Neural crest cell (in vitro differentiated cells): Measurements from ENCODE around the gene ATG16L1. TPM values are rescaled to one million over a fixed set of nuclear protein-coding genes. Genes with fewer than 3 reads are reported as not detected.

ENCODE experiments used
- DNase-seq: peaks from one replicate; pipeline ENCODE4 v3.0.0; 2021; ENCODE audit warnings: low read depth, mixed read lengths, low spot score
- H3K27ac Mint-ChIP-seq: one replicate; pipeline ENCODE4 v1.8.0; 2021; ENCODE audit warnings: mild to moderate bottlenecking, mixed read lengths; ENCODE audit not compliant: unreplicated experiment
- H3K27me3 Mint-ChIP-seq: 2 replicates; pipeline ENCODE4 v1.8.0; 2021; ENCODE audit warnings: low read depth, mild to moderate bottlenecking, mixed read lengths
- H3K36me3 Mint-ChIP-seq: 2 replicates; pipeline ENCODE4 v1.8.0; 2021; ENCODE audit warnings: low read depth, mild to moderate bottlenecking, mixed read lengths
- H3K4me1 Mint-ChIP-seq: 2 replicates; pipeline ENCODE4 v1.8.0; 2021; ENCODE audit warnings: mixed read lengths
- H3K4me3 Mint-ChIP-seq: one replicate; pipeline ENCODE4 v1.8.0; 2021; ENCODE audit warnings: mild to moderate bottlenecking, mixed read lengths
- H3K9me3 Mint-ChIP-seq: 2 replicates; pipeline ENCODE4 v1.8.0; 2021; ENCODE audit warnings: mixed read lengths
- total RNA-seq: library from RNA; stranded (reverse); gene quantifications from 2 replicates; pipeline ENCODE4 v1.2.1, GENCODE V29; 2021
- TF ChIP-seq, protein P1 (sequence below): fragments of 200-600 bp; sonication (generic); conservative IDR thresholded peaks from 2 replicates; pipeline ENCODE4 v1.5.0; 2021; ENCODE audit warnings: antibody characterized with exemption, mild to moderate bottlenecking

The ATG16L1 gene
- total RNA-seq, 1 donor from 2014 or later, result 28.2 TPM

DNA sequence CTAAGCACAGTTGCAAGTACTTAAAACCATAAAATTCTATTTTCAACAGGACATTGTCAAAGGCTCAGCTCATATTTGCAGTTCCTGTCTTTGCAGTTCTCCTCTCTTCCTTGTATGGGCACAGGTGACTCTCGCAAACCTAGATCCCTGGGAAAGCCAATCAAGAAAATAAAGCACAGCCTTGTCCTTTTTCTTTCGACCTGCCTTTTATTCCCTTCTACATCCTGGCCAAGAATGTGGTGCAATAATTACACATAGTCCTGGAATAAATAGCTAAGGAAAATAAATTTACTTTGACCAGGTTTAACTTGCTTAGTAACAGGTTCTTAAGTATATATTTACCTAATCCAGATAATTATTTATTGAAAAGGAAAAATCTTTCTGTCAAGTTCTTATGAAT, 20.2 kb downstream of the ATG16L1 start:
- TF ChIP-seq, protein P1, sequence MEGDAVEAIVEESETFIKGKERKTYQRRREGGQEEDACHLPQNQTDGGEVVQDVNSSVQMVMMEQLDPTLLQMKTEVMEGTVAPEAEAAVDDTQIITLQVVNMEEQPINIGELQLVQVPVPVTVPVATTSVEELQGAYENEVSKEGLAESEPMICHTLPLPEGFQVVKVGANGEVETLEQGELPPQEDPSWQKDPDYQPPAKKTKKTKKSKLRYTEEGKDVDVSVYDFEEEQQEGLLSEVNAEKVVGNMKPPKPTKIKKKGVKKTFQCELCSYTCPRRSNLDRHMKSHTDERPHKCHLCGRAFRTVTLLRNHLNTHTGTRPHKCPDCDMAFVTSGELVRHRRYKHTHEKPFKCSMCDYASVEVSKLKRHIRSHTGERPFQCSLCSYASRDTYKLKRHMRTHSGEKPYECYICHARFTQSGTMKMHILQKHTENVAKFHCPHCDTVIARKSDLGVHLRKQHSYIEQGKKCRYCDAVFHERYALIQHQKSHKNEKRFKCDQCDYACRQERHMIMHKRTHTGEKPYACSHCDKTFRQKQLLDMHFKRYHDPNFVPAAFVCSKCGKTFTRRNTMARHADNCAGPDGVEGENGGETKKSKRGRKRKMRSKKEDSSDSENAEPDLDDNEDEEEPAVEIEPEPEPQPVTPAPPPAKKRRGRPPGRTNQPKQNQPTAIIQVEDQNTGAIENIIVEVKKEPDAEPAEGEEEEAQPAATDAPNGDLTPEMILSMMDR, result no peak
- no peak for DNase-seq
- Mint-ChIP-seq H3K36me3 (peaks cover 18% of the 10 kb centered on the region), H3K9me3 (no peaks in the 10 kb centered on the region), H3K4me1 (no peaks in the 10 kb centered on the region), H3K27me3 (no peaks in the 10 kb centered on the region), H3K27ac (no peak overlapping the region), H3K4me3 (no peak overlapping the region)

DNA sequence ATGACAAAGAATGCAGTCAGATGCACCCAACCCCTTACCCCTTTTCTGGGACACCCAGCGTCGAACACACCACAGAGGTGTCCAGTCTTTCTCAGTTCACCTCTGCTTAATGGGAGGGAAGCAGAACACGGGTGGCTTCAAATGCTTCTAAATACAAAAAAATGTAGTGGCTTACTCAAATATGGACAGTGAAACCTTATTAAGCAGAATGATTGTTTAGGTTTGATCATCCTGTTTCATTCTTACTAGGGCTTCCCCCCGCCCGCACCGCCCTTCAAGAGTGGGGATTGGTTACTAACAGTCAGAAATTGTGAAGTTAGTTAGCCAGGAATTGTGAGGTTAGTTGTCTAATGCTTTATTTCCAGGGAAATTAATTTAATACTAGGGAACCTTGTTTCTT, 21.6 kb downstream of the ATG16L1 start:
- Mint-ChIP-seq H3K9me3 (no peaks in the 10 kb centered on the region), H3K27me3 (no peaks in the 10 kb centered on the region)

DNA sequence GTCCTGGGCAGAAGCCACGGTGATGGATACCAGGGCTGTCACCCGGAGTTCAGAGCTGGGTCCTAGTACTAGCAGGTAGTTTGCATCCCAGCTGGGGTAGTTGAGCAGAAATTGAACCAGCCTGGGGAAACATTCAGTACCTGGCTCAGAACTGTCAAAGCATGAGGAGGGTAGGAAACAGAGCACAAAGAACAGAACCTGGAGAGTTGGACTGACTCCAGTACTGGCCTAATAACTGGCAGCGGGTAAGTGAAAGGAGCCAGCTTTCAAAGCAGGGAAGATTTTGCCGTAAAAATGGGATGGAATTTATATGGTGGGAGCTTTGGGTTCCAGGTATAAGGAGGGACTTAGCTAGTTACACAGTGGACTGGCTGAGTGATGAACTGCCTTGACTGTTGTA, 23.8 kb downstream of the ATG16L1 start:
- DNase-seq, result no peak
- no peak overlapping the region for H3K27ac Mint-ChIP-seq
- no peak overlapping the region for H3K4me3 Mint-ChIP-seq
- TF ChIP-seq, protein P1, result no peak
- peaks cover 20% of the 10 kb centered on the region for H3K36me3 Mint-ChIP-seq
- H3K27me3 Mint-ChIP-seq, result no peaks in the 10 kb centered on the region
- no peaks in the 10 kb centered on the region for H3K4me1 Mint-ChIP-seq
- H3K9me3 Mint-ChIP-seq, result no peaks in the 10 kb centered on the region

More for the DNA sequence above, 21.6 kb downstream of the ATG16L1 start:
- Mint-ChIP-seq H3K4me3 (no peak overlapping the region), H3K27ac (no peak overlapping the region), H3K36me3 (peaks cover 18% of the 10 kb centered on the region), H3K4me1 (no peaks in the 10 kb centered on the region)
- TF ChIP-seq, protein P1, result no peak
- no peak for DNase-seq

DNA sequence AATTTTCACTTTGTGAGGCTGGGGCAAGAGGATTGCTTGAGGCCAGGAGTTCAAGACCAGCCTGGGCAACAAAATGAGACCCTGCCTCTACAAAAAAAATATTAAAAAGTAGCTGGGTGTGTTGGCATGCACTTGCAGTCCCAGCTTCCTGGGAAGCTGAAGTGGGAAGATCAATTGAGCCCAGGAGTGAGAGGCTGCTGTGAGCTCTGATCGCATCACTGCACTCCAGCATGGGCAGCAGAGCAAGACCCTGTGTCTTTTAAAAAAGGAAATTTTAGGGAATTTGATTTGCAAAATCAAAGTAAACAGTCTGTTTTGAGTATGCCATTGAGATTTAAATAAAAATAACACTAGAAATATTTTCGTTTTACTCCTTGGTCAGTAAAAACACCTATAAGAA, 27.4 kb downstream of the ATG16L1 start:
- no peak overlapping the region for H3K4me3 Mint-ChIP-seq
- no peak for DNase-seq
- no peaks in the 10 kb centered on the region for H3K27me3 Mint-ChIP-seq
- no peak overlapping the region for H3K27ac Mint-ChIP-seq
- no peaks in the 10 kb centered on the region for H3K9me3 Mint-ChIP-seq
- H3K4me1 Mint-ChIP-seq, result no peaks in the 10 kb centered on the region
- TF ChIP-seq, protein P1, result no peak
- peaks cover 23% of the 10 kb centered on the region for H3K36me3 Mint-ChIP-seq

DNA sequence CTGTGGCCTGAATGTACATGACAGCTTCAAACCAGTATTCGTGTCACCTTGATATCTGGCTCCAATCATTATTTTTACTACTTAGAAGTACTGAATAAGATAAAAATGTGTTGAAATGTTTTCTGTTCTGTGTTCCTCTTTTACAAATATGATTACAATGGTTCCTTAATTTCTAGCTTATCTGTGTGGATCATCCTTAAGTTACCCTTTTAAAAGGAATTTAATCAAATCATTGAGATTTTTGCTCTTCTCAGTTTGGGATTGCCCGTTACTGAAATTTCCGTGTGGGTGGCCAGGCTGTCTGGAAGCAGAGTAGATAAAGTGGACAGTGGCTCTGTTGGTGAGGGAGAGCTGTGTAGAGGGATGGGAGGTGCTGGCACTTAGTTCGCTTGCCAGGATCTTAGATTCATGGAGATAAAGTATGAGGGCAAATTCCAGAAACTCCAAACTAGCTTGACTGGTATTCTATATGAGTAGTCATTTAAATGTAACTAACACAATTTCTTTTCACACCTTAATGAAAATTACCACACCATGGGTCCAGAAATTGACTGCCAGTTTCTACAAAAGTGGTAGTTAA, 28.7 kb downstream of the ATG16L1 start:
- no peak overlapping the region for H3K27ac Mint-ChIP-seq
- no peaks in the 10 kb centered on the region for H3K27me3 Mint-ChIP-seq
- H3K9me3 Mint-ChIP-seq, result no peaks in the 10 kb centered on the region

More for the DNA sequence above, 28.7 kb downstream of the ATG16L1 start:
- Mint-ChIP-seq H3K4me1 (no peaks in the 10 kb centered on the region), H3K4me3 (no peak overlapping the region), H3K36me3 (peaks cover 22% of the 10 kb centered on the region)
- no peak for DNase-seq
- TF ChIP-seq, protein P1, result no peak
